Prostate gland (tissue), 2 donors: ENCODE measurements around the gene KLHL18.

ENCODE experiments used
- CTCF ChIP-seq, 4 experiments: fragments of 200-600 bp in 2 of 4; fragments of 450-650 bp in 2 of 4; sonication (generic) in 2 of 4; IDR thresholded peaks; 1 replicate in 3 of 4; 2 replicates in 1 of 4; pipeline ENCODE4 v1.5.1; 2016 to 2019; ENCODE audit warnings: antibody characterized with exemption in 4 of 4, mild to moderate bottlenecking in 2 of 4, moderate library complexity in 2 of 4
- POLR2A ChIP-seq: fragments of 450-650 bp; IDR thresholded peaks from one replicate; pipeline ENCODE4 v1.6.1; 2016; ENCODE audit warnings: antibody characterized with exemption, mild to moderate bottlenecking

DNA sequence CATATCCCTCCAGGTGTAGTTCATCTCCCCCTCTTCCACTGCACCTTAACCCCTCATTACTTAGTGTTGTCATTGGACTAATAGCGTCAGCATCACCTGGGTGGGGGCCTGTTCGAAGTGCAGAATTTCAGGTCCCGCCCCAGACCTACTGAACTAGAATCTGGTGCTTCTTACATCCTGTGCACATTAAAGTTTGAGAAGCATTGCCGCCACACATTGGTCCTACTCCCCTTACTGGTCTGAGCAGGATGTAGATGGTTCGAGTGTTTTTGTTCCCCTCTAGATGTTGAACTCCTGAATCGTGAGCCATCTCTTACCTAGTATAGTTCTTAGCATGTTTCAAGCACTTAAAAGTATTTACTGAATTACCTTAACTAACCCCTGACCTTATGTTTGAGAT is 13.2 kb downstream of the KLHL18 start:
- no peak for TF ChIP-seq CTCF (IDR thresholded peaks at IDR 0.05)
- no peak for TF ChIP-seq POLR2A
